Small intestine (tissue), 7 donors: ENCODE measurements around the gene TNRC6A. TPM values are rescaled to one million over a fixed set of nuclear protein-coding genes. Genes with fewer than 3 reads are reported as not detected.

Experiments
- DNase-seq, 2 donors: peaks; one replicate each; pipeline versions ENCODE4 v3.0.0 to v3.0.0-alpha.2; 2013
- FAIRE-seq: peaks from 2 replicates; lab custom pipeline; 2012; peaks lifted over from hg19 to GRCh38; lab: Jason Lieb, UNC
- H3K27ac ChIP-seq, 3 donors: one replicate each; pipeline ENCODE4 v1.5.1; 2013; ENCODE audit warnings: low read length in 2 of 3, mild to moderate bottlenecking in 2 of 3, control low read depth in 1 of 3, inconsistent platforms in 1 of 3, low read depth in 1 of 3, moderate library complexity in 1 of 3
- H3K27me3 ChIP-seq, 3 donors: one replicate each; pipeline ENCODE4 v1.6.1; 2013; ENCODE audit warnings: low read length in 3 of 3, inconsistent platforms in 1 of 3; ENCODE audit not compliant: control insufficient read depth in 3 of 3, insufficient read depth in 3 of 3
- H3K36me3 ChIP-seq, 3 donors: one replicate each; pipeline ENCODE4 v1.6.1; 2013; ENCODE audit warnings: low read length in 3 of 3, inconsistent platforms in 1 of 3, low read depth in 1 of 3, mild to moderate bottlenecking in 1 of 3, moderate library complexity in 1 of 3; ENCODE audit not compliant: control insufficient read depth in 3 of 3, insufficient read depth in 2 of 3
- H3K4me1 ChIP-seq, 3 donors: one replicate each; pipeline ENCODE4 v1.6.1; 2013; ENCODE audit warnings: low read length in 2 of 3, inconsistent platforms in 1 of 3, low read depth in 1 of 3, mild to moderate bottlenecking in 1 of 3, moderate library complexity in 1 of 3; ENCODE audit not compliant: control insufficient read depth in 3 of 3, insufficient read depth in 2 of 3
- H3K4me3 ChIP-seq, 3 donors: one replicate each; pipeline ENCODE4 v1.5.1; 2013; ENCODE audit warnings: low read length in 3 of 3, control low read depth in 1 of 3, inconsistent platforms in 1 of 3, low read depth in 1 of 3, mild to moderate bottlenecking in 1 of 3, moderate library complexity in 1 of 3
- H3K9me3 ChIP-seq, 2 donors: one replicate each; pipeline ENCODE4 v1.6.1; 2013; ENCODE audit warnings: low read depth in 1 of 2, low read length in 1 of 2; ENCODE audit not compliant: control insufficient read depth in 2 of 2, insufficient read depth in 1 of 2
- WGBS, 3 donors: extraction: QIAGEN DNeasy Blood & Tissue Kit; methylation state at CpG; one replicate each; pipeline ENCODE4 v1.1.7; 2013; 5-methylcytosine and 5-hydroxymethylcytosine counted together
- polyA plus RNA-seq, 4 donors: library from polyadenylated mRNA; stranded (reverse) in 3 of 4; unstranded in 1 of 4; fragments of 200-250 nt in 3 of 4; fragments of 120-200 nt in 1 of 4; gene quantifications; one replicate each; pipeline versions ENCODE4 v1.2.1 to v1.2.3, GENCODE V29; 2013
- donor health status: healthy with polysubstance abuse.
- donor health status: control.
- donor health status: control.
- donor health status: Bipolar disorder and iron deficiency.
- donor health status: healthy.

Gene TNRC6A
- polyA plus RNA-seq, 4 donors, result 8.1 to 39.8 (median 14.1) TPM

DNA sequence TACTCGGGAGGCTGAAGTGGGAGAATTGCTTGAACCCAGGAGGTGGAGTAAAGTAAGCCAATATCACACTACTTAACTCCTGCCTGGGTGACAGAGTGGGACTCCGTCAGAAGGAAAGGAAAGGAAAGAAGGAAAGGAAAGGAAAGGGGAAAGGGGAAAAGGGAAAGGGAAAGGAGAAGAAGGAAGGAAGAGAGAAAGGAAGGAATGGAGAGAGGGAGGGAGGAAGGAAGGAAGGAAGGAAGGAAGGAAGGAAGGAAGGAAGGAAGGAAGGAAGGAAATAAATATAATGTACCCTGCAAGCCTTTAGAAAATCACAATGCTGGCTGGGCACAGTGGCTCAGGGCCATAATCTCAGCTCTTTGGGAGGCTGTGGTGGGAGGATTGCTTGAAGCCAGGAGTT lies 143.6 kb downstream of the TNRC6A start:
- H3K4me3 ChIP-seq, result no peak overlapping the region
- no peaks in the 10 kb centered on the region for H3K27me3 ChIP-seq
- H3K27ac ChIP-seq, result no peak overlapping the region
- peaks cover 0 to 7% (median 0%) of the 10 kb centered on the region in 3 donors for H3K4me1 ChIP-seq
- H3K9me3 ChIP-seq, result no peaks in the 10 kb centered on the region
- peaks cover 0 to 3% (median 0%) of the 10 kb centered on the region in 3 donors for H3K36me3 ChIP-seq
- DNase-seq (no peak), FAIRE-seq (no peak)
- 72 to 85% (median 77%) methylated on average over 2 of the region's 2 CpGs for WGBS, 3 donors

- Histone ChIP-seq H3K4me3 (no peak overlapping the region), H3K9me3 (no peaks in the 10 kb centered on the region), H3K36me3 (peaks cover 0 to 3% (median 0%) of the 10 kb centered on the region in 3 donors), H3K27ac (no peak overlapping the region), H3K27me3 (no peaks in the 10 kb centered on the region), H3K4me1 (peaks cover 0 to 7% (median 0%) of the 10 kb centered on the region in 3 donors)
- FAIRE-seq (no peak), DNase-seq (no peak)
- 84 to 90% (median 89%) methylated on average over 10 of the region's 10 CpGs for WGBS, 3 donors
Measured at GRCh38 chr16:24875466-24875865, 146.0 kb downstream of the TNRC6A start.

Other genes with a start within 250 kb of the TNRC6A start
- gene RBBP6, start 190.1 kb upstream of the TNRC6A start, polyA plus RNA-seq, result 10 to 100 TPM; 20.7 to 54.3 (median 30.3) TPM
- gene SLC5A11, start 116.3 kb downstream of the TNRC6A start, polyA plus RNA-seq, result 10 to 100 TPM in 3 of 4 donors, 1 to 10 TPM in 1; 4.5 to 32.4 (median 19.6) TPM